A673 (cell line): Measurements from ENCODE around the gene ARV1.
"Not testable (repeated sequence)": the region's sequence is repeated elsewhere in the genome, so short reads cannot be mapped to it uniquely, and the experiment has no call there.

Experiments
- CTCF ChIP-seq: fragments of 300-800, 200-600 bp; sonication (generic); conservative IDR thresholded peaks from 2 replicates; pipeline ENCODE4 v1.5.1; 2017; ENCODE audit warnings: low read depth, mild to moderate bottlenecking, antibody characterized with exemption, low read length, moderate library complexity, mixed read lengths
- EZH2 ChIP-seq: fragments of 200-600 bp; sonication (generic); IDR thresholded peaks from 2 replicates; pipeline ENCODE4 v1.6.1; 2017; ENCODE audit warnings: borderline replicate concordance, low read depth, mild to moderate bottlenecking, mixed read lengths, antibody characterized with exemption, low read length; ENCODE audit not compliant: poor library complexity, severe bottlenecking

DNA sequence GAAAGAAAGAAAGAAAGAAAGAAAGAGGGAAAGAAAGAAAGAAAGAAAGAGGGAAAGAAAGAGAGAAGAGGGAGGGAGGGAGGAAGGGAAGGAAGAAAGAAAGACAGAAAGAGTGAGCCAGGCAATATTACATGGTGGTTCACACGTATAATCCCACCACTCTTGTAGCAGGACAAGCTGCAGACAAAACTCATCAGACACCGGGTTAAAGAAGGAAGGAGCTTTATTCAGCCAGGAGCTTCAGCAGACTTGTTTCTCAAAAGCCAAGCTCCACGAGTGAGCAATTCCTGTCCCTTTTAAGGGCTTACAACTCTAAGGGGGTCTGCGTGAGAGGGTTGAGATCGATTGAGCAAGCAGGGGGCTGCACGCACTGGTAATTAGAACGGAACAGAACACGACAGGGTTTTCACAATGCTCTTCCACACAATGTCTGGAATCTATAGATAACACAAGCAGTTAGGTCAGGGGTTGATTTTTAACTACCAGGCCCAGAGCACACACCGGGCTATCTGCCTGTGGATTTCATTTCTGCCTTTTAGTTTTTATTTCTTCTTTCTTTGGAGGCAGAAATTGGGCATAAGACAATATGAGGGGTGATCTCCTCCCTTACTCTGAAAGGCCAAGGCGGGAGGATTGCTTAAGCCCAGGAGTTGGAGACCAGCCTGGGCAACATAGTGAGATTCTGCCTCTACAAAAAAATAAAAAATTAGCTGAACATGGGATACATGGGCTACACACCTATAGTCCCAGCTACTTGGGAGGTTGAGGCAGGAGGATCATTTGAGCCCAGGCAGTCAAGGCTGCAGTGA lies 67.2 kb downstream of the ARV1 start:
- TF ChIP-seq CTCF, EZH2: not testable (repeated sequence)
